ENCODE data around the gene KCNT2. TPM values are rescaled to one million over a fixed set of nuclear protein-coding genes. Genes with fewer than 3 reads are reported as not detected.
"Not testable (repeated sequence)": the region's sequence is repeated elsewhere in the genome, so short reads cannot be mapped to it uniquely, and the experiment has no call there.

KCNT2 gene
- total RNA-seq, 2 experiments from 2014 or later, result not detected

DNA sequence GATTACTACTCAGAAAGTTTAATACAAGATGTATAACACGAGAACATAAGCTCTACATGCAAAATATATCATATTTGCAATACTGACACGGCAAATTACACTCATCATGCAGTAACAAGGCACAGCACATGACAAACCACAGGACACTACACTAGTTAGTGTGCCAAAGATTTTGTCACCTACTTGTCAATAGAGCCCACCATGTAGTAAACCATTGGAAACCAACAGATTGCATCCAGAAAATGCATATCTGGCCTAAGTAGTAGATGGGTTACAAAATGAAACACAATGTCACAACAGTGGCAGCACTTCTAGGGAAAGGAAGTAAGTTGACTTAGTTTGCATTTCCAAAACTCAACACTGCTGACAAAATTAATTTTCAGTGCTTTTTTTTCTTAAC lies 288.9 kb downstream of the KCNT2 start:
- no peak for DNase-seq
- no peaks in the 10 kb centered on the region for H3K4me1 Mint-ChIP-seq
- CTCF ChIA-PET, result no interaction called here
- no peak overlapping the region for H3K4me3 Mint-ChIP-seq
- H3K27ac Mint-ChIP-seq, result no peak overlapping the region
- POLR2A ChIA-PET, result no interaction called here
- no peaks in the 10 kb centered on the region for H3K27me3 Mint-ChIP-seq
- no peaks in the 10 kb centered on the region for H3K9me3 Mint-ChIP-seq
- H3K36me3 Mint-ChIP-seq (ENCODE audit: low read depth), result no peaks in the 10 kb centered on the region

DNA sequence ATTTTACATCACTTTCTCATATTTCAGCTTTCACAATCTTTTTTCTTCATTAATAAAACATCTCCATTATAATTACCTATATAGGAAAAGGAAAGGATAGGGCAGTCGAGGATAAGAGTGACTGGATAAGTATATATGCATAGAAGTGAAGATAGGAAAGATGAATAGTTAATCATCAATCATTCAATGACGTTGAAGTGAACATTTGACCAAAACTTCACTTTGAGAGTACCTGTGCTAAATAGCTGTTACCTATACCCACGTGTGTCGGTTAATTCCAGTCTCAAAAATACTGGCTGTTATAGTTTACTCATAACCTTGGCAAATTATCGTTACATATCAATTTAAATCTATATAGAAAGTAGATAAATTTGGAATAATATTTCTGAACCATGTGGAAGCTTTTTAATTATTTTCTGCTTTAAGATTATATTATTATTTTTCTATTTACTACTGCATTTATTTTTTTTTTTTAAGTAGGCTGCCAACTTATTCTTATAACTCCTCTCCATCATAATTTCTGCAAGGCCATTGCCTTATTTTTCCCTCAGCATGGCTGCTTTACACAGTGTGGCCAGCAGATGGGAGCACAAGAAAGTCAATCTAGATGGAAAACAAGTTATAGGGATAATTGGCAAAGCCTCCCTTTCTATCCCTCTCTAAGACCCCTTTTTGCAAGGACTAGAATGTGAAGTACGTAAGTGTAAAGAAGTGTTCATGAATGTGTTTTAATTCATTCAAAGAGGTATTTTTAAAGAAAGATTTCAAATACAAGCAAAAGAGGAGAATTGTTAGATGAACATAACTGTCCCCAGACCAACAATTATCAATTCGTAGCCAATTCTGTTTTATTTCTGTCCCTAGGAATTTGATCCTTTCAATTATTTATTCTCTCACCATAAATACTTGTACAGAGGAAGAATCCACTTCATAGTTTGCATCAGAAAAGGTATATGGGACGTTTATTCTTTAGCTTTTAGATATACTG lies 290.4 kb downstream of the KCNT2 start:
- H3K4me3 Mint-ChIP-seq, result no peak overlapping the region
- H3K9me3 Mint-ChIP-seq, result no peaks in the 10 kb centered on the region
- no peaks in the 10 kb centered on the region for H3K4me1 Mint-ChIP-seq
- DNase-seq, result no peak
- no peaks in the 10 kb centered on the region for H3K36me3 Mint-ChIP-seq (ENCODE audit: low read depth)
- POLR2A ChIA-PET, result no interaction called here
- CTCF ChIA-PET, result no interaction called here
- no peak overlapping the region for H3K27ac Mint-ChIP-seq
- no peaks in the 10 kb centered on the region for H3K27me3 Mint-ChIP-seq

DNA sequence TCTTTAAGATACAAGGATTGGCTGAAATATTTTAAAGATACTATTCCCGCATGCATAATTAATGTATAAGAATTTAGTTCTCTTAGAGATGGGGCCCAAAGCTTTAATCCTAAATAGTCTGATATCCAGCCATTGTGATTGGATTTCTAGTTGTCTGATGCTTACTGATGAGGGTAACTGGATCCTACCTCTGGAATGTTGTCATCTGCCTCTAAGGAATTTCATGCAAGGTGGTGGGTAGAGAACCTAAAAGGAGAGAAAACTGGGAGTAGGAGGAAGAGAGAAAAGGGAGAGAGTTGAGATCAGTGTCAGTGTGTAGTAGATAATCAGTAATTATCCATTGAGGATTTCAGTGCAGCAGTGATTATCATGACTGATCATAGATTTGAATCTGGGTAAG lies 295.5 kb downstream of the KCNT2 start:
- no peaks in the 10 kb centered on the region for H3K4me1 Mint-ChIP-seq
- H3K36me3 Mint-ChIP-seq (ENCODE audit: low read depth), result no peaks in the 10 kb centered on the region
- H3K9me3 Mint-ChIP-seq, result no peaks in the 10 kb centered on the region

DNA sequence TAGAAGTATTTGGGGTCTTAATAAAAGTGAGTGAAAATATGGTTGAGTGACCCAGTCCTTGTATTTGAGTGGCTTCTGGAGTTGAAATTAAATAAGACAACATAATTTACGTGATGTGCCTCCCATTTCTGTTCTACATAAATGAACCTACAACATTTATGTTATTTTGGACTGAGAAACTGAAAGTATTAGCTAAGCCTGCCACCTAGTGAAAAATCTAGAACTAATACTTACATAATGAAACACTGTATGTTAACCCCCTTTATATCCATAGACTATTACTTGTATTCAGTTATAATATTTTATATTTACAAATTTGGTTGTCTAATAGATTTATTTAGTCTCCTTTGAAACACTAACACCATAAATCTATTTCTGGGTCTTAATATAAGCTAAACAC lies 298.9 kb downstream of the KCNT2 start:
- H3K9me3 Mint-ChIP-seq, result no peaks in the 10 kb centered on the region
- no peak overlapping the region for H3K4me3 Mint-ChIP-seq
- ChIA-PET CTCF (no interaction called here), POLR2A (no interaction called here)
- no peaks in the 10 kb centered on the region for H3K4me1 Mint-ChIP-seq
- H3K27me3 Mint-ChIP-seq, result no peaks in the 10 kb centered on the region
- H3K36me3 Mint-ChIP-seq (ENCODE audit: low read depth), result no peaks in the 10 kb centered on the region
- DNase-seq, result no peak
- H3K27ac Mint-ChIP-seq, result no peak overlapping the region

More for the DNA sequence above, 295.5 kb downstream of the KCNT2 start:
- H3K27me3 Mint-ChIP-seq, result no peaks in the 10 kb centered on the region
- H3K27ac Mint-ChIP-seq, result no peak overlapping the region
- CTCF ChIA-PET, result no interaction called here
- H3K4me3 Mint-ChIP-seq, result no peak overlapping the region
- DNase-seq, result no peak
- POLR2A ChIA-PET, result no interaction called here

DNA sequence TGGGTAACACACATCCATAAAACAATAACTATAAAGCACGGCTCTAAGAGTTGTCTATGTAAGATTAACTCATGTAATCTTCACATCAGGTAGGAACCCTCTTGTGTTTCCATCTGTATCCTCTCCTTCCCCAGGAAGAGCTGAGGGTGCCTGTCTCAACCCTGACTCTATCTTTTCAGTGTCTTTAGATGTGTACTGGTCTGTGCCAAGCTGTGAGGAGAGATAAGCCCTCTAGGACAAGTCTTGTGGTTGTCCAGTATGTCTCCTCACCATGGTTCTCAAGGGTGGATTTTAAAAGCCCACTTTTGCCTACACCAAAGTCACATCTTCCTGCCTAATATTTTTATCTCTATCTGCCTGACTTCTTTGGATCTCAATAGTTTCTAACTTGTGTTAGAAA lies 300.1 kb downstream of the KCNT2 start:
- Mint-ChIP-seq H3K27ac (no peak overlapping the region), H3K4me3 (no peak overlapping the region), H3K27me3 (no peaks in the 10 kb centered on the region), H3K4me1 (no peaks in the 10 kb centered on the region), H3K36me3 (ENCODE audit: low read depth) (no peaks in the 10 kb centered on the region), H3K9me3 (no peaks in the 10 kb centered on the region)
- ChIA-PET CTCF (no interaction called here), POLR2A (no interaction called here)
- DNase-seq, result no peak

DNA sequence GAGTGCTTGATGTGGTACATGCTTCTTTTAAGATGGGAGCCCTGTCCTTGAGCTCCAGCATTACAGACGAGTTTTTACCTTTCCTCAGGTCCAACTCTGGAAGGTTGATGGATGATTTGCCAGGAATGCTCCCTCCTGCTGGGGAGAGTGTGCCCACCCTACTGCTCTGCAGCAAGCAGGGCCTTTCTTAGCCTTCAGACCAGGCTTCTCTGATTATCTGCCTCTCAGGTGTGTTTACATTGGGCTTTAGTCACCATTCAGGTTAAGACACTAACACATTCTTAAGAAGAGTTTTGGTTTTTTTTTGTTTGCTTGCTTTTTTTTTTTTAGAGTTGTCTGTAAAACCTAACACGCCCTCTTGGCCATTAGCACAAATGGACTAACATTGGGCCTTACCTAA lies 301.8 kb downstream of the KCNT2 start:
- Mint-ChIP-seq H3K36me3 (ENCODE audit: low read depth) (no peaks in the 10 kb centered on the region), H3K4me3 (no peak overlapping the region), H3K27ac (no peak overlapping the region), H3K4me1 (no peaks in the 10 kb centered on the region), H3K27me3 (no peaks in the 10 kb centered on the region), H3K9me3 (no peaks in the 10 kb centered on the region)
- ChIA-PET POLR2A (no interaction called here), CTCF (no interaction called here)
- DNase-seq, result no peak

DNA sequence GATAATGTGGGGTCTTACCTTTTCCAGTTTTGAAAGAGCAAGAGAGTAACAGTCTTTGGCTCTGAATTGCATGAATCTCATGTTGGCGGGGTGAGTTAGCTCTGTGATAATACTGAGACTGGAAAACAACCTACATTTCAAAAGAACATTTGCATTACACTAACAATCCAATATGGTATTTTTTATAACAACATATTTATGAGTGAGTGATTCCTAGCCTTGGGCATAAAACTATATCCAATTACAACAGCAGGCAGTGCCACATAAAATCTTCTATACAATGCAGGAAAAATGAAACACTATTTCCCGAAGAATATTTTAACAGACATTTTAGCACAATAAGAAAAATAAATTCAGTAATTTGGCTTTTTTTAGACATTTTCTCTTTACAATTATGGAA lies 303.0 kb downstream of the KCNT2 start:
- DNase-seq, result no peak
- POLR2A ChIA-PET, result no interaction called here
- Mint-ChIP-seq H3K4me3 (no peak overlapping the region), H3K4me1 (no peaks in the 10 kb centered on the region), H3K27me3 (no peaks in the 10 kb centered on the region), H3K27ac (no peak overlapping the region), H3K36me3 (ENCODE audit: low read depth) (no peaks in the 10 kb centered on the region), H3K9me3 (no peaks in the 10 kb centered on the region)
- CTCF ChIA-PET, result no interaction called here

DNA sequence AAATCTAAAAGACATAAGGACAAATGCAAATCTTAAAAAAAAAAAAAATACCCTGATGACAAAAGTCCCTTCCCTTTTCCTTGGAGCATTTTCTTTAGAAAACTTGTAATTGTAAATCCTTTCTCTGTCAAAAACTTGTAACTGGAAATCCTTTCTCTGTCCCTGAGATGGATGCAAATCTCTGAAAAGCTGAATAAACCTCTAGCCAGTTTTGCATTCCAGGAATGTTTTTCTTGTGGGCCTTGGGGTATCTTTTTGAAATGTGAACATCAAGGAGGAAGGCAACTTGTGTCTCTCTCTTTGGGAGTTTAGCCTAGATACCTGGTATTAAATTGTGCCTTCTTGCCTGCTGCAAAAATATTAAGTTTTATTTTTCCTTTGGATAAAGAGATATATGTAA lies 305.3 kb downstream of the KCNT2 start:
- Mint-ChIP-seq H3K27ac (no peak overlapping the region), H3K36me3 (ENCODE audit: low read depth) (no peaks in the 10 kb centered on the region), H3K9me3 (no peaks in the 10 kb centered on the region), H3K4me3 (no peak overlapping the region), H3K4me1 (no peaks in the 10 kb centered on the region), H3K27me3 (no peaks in the 10 kb centered on the region)
- DNase-seq, result no peak
- CTCF ChIA-PET, result no interaction called here
- POLR2A ChIA-PET, result no interaction called here

DNA sequence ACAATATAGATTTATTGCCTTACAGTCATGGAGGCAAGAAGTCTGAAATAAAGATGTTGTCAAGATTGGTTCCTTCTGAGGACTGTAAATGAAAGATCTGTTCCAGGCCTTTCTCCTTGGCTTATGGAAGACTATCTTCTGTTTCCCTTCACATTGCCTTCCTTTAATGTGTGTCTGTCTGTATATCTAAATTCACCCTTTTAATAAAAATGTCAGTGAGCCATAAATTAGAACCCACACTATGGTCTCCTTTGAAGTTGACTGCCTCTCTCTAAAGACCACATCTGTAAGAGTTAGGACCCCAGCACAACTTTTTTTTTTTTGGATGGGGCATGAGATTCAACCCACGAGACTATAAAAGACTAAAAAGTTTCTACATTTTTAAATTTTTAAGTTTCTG lies 305.8 kb downstream of the KCNT2 start:
- no peaks in the 10 kb centered on the region for H3K27me3 Mint-ChIP-seq
- H3K27ac Mint-ChIP-seq, result no peak overlapping the region
- H3K4me3 Mint-ChIP-seq, result no peak overlapping the region
- H3K9me3 Mint-ChIP-seq, result no peaks in the 10 kb centered on the region
- POLR2A ChIA-PET, result no interaction called here
- H3K36me3 Mint-ChIP-seq (ENCODE audit: low read depth), result no peaks in the 10 kb centered on the region
- CTCF ChIA-PET, result no interaction called here
- no peak for DNase-seq
- no peaks in the 10 kb centered on the region for H3K4me1 Mint-ChIP-seq

DNA sequence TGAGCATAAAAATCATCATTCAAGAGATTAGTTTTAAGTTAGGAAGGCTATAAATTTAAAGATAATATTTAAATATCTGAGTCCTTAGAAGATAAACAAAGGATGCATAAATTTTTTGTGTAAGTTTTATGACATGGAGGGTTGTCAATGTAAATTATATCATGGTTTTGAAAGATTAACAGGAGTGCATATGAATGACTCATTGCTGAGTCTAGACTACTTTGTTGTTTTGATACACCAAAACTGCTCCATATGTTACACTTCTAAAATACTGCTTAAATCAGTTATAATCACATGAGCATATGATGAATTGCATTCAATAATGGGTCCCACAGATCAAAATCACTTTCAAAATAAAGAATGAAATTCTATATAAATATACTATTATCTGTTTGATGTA lies 312.5 kb downstream of the KCNT2 start:
- Mint-ChIP-seq H3K36me3 (ENCODE audit: low read depth) (no peaks in the 10 kb centered on the region), H3K27ac (no peak overlapping the region), H3K9me3 (no peaks in the 10 kb centered on the region), H3K4me3 (no peak overlapping the region), H3K27me3 (no peaks in the 10 kb centered on the region), H3K4me1 (no peaks in the 10 kb centered on the region)
- no peak for DNase-seq
- ChIA-PET POLR2A (no interaction called here), CTCF (no interaction called here)

DNA sequence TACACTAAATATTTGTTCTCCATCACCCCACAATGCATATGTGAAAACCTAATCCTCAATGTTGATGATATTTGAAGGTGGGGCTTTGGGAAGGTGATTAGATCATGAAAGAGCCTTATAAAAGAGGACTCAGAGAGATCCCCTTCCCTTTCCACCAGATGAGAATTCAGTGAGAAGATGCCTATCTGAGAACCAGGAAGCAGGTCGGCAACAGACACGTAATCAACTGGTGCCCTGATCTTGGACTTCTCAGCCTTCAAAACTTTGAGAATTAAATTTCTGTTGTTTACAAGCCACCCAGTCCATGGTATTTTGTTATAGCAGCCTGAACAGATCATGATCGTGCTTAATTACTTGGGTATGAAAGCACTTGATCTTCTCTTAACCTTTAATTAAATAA lies 329.4 kb downstream of the KCNT2 start:
- ChIA-PET CTCF (no interaction called here), POLR2A (no interaction called here)
- no peak overlapping the region for H3K27ac Mint-ChIP-seq
- no peak for DNase-seq
- no peaks in the 10 kb centered on the region for H3K4me1 Mint-ChIP-seq
- H3K36me3 Mint-ChIP-seq (ENCODE audit: low read depth), result no peaks in the 10 kb centered on the region
- no peaks in the 10 kb centered on the region for H3K27me3 Mint-ChIP-seq
- H3K4me3 Mint-ChIP-seq, result no peak overlapping the region
- no peaks in the 10 kb centered on the region for H3K9me3 Mint-ChIP-seq

DNA sequence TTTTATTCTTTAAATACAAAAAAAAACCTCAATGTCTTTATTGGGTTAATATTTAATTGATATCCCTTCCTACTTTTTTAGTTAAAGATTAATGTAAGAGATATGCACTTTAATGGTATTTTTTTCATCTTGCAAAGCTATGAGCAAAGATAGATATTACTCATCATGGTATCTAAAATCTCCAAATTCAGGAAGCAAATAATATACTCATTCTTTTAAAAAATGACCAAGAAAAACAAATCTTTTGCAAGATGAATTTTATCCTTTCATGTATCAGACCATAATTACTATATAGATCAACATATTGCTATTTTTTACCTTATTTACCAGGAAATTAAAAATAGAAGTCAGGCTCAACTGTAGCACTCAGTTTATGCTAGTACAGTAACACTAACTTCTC lies 330.4 kb downstream of the KCNT2 start:
- H3K4me3 Mint-ChIP-seq, result no peak overlapping the region
- CTCF ChIA-PET, result no interaction called here
- POLR2A ChIA-PET, result no interaction called here

DNA sequence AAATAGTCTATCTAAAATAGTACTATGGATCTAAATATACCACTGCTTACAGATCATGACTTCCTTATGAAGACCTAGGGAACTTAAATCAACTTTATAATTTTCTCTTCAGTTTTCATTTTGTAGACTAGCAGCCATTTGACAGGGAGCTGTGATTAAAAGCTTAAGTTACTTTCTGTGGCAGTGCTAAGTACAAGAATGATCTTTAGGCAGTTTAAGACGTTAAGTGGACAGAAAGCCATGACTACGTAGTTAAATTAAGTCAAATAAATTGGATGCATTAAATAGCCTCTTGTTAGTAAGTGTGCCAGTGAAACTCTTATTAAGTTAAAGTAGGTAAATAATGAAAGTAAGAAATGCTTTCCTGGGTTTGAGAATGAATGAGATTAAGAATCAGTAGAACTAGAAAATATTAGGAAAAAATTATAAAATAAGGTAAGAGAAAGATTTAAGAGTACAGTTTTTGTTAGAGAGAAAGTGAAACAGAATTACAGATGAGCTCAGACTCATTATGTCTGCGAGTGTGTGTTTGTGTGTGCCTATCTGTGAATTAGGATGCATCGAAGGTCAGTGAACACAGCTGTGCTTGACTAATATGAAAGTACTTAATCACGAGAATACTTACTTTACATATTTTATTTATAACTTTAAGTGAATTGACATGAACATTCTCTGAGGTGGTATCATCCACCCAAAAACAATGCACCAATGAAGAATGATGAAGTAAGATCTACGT lies 336.9 kb downstream of the KCNT2 start:
- Mint-ChIP-seq H3K9me3 (no peaks in the 10 kb centered on the region), H3K4me3 (no peak overlapping the region), H3K27me3 (no peaks in the 10 kb centered on the region), H3K27ac (no peak overlapping the region), H3K36me3 (ENCODE audit: low read depth) (no peaks in the 10 kb centered on the region), H3K4me1 (no peaks in the 10 kb centered on the region)
- POLR2A ChIA-PET, result no interaction called here
- CTCF ChIA-PET, result no interaction called here
- DNase-seq, result no peak

More for the DNA sequence above, 330.4 kb downstream of the KCNT2 start:
- no peaks in the 10 kb centered on the region for H3K36me3 Mint-ChIP-seq (ENCODE audit: low read depth)
- DNase-seq, result no peak
- H3K27ac Mint-ChIP-seq, result no peak overlapping the region
- no peaks in the 10 kb centered on the region for H3K27me3 Mint-ChIP-seq
- H3K9me3 Mint-ChIP-seq, result no peaks in the 10 kb centered on the region
- no peaks in the 10 kb centered on the region for H3K4me1 Mint-ChIP-seq

DNA sequence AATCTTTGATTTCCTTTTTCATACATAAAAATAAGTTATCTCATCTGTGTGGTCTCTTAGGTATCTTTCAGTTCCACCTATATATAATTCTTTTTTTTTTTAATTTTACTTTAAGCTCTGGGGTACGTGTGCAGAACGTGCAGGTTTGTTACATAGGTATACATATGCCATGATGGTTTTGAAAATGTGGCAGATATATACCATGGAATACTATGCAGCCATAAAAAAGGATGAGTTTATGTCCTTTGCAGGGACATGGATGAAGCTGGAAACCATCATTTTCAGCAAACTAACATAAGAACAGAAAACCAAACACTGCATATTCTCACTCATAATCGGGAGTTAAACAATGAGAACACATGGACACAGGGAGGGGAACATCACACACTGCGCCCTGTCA lies 345.2 kb downstream of the KCNT2 start:
- H3K36me3 Mint-ChIP-seq (ENCODE audit: low read depth); H3K27me3 Mint-ChIP-seq; H3K27ac Mint-ChIP-seq; DNase-seq; CTCF ChIA-PET; H3K9me3 Mint-ChIP-seq; POLR2A ChIA-PET; H3K4me1 Mint-ChIP-seq; H3K4me3 Mint-ChIP-seq: not testable (repeated sequence)
